Lower leg skin (tissue), 3 donors: ENCODE measurements around the gene MUS81.

Experiments
- CTCF ChIP-seq, 3 donors: fragments of 450-650 bp; IDR thresholded peaks; one replicate each; pipeline ENCODE4 v1.5.1; 2016; ENCODE audit warnings: antibody characterized with exemption in 3 of 3, mild to moderate bottlenecking in 3 of 3, moderate library complexity in 2 of 3
- POLR2A ChIP-seq, 2 donors: fragments of 450-650 bp; IDR thresholded peaks; one replicate each; pipeline ENCODE4 v1.6.1; 2016 to 2017; ENCODE audit warnings: antibody characterized with exemption in 2 of 2, mild to moderate bottlenecking in 1 of 2, moderate library complexity in 1 of 2

GRCh38 chr11:65814131-65814985, 45.9 kb upstream of the MUS81 start:
- TF ChIP-seq POLR2A (IDR thresholded peaks at IDR 0.05) (no peak), CTCF (IDR thresholded peaks at IDR 0.05) (no peak)
